PC-9 (cell line): ENCODE results near the gene TBXT. TPM values are rescaled to one million over a fixed set of nuclear protein-coding genes. Genes with fewer than 3 reads are reported as not detected.

Source experiments
- BruUV-seq: library from RNA; stranded (reverse); fragments of 400-500 nt; replicated peaks from 2 replicates; lab custom pipeline; 2021; lab: Mats Ljungman, UMichigan
- CTCF ChIA-PET: fragments of 300-600 bp; sonication (Branson Sonifier 250); formaldehyde crosslinking; loops from one replicate; lab custom pipeline; 2022; ENCODE audit warnings: antibody characterized with exemption; lab: Charles Lee
- POLR2A ChIA-PET: fragments of 300-600 bp; sonication (Branson Sonifier 250); formaldehyde crosslinking; loops from one replicate; lab custom pipeline; 2022; ENCODE audit warnings: antibody characterized with exemption; ENCODE audit not compliant: unreplicated experiment; lab: Charles Lee
- DNase-seq, 2 experiments: peaks; one replicate each; pipeline versions ENCODE4 v3.0.0 to v3.0.0-alpha.2; 2015 to 2022; ENCODE audit warnings: mixed read lengths in 1 of 2
- H2AFZ ChIP-seq: fragments of 200-600 bp; sonication (generic); 2 replicates; pipeline ENCODE4 v1.8.1; 2017; ENCODE audit warnings: antibody characterized with exemption
- H3F3A ChIP-seq: fragments of 200-600 bp; sonication (generic); 2 replicates; pipeline ENCODE4 v1.8.1; 2017; ENCODE audit warnings: antibody characterized with exemption, mild to moderate bottlenecking, low read depth; ENCODE audit not compliant: insufficient read depth
- H3K27ac ChIP-seq: fragments of 200-600 bp; sonication (generic); 2 replicates; pipeline ENCODE4 v1.6.1; 2016; ENCODE audit warnings: mixed run types
- H3K27me3 ChIP-seq: fragments of 200-600 bp; sonication (generic); 2 replicates; pipeline ENCODE4 v1.6.1; 2016; ENCODE audit warnings: low read depth, mixed run types; ENCODE audit not compliant: insufficient read depth
- H3K36me3 ChIP-seq: fragments of 200-600 bp; sonication (generic); 2 replicates; pipeline ENCODE4 v1.6.1; 2016; ENCODE audit warnings: low read depth, mixed run types
- H3K4me1 ChIP-seq: fragments of 200-600 bp; sonication (generic); replicated peaks from 2 replicates; pipeline ENCODE4 v1.6.1; 2016; ENCODE audit warnings: mixed run types; ENCODE audit not compliant: insufficient read depth
- H3K4me2 ChIP-seq: fragments of 200-600 bp; sonication (generic); 2 replicates; pipeline ENCODE4 v1.6.1; 2017; ENCODE audit warnings: mixed run types
- H3K4me3 ChIP-seq: fragments of 200-600 bp; sonication (generic); 2 replicates; pipeline ENCODE4 v1.6.1; 2016; ENCODE audit warnings: mixed run types
- H3K79me2 ChIP-seq: fragments of 200-600 bp; sonication (generic); 2 replicates; pipeline ENCODE4 v1.6.1; 2017; ENCODE audit warnings: low read depth, mixed run types
- H3K9me2 ChIP-seq: fragments of 200-600 bp; sonication (generic); 2 replicates; pipeline ENCODE4 v1.8.1; 2017; ENCODE audit warnings: mild to moderate bottlenecking; ENCODE audit not compliant: insufficient read depth
- H3K9me3 ChIP-seq: fragments of 200-600 bp; sonication (generic); 2 replicates; pipeline ENCODE4 v1.8.1; 2016; ENCODE audit warnings: low read depth; ENCODE audit not compliant: insufficient read depth
- H4K20me1 ChIP-seq: fragments of 200-600 bp; sonication (generic); 2 replicates; pipeline ENCODE4 v1.8.1; 2017; ENCODE audit not compliant: insufficient read depth
- EZH2 ChIP-seq: fragments of 200-600 bp; sonication (generic); IDR thresholded peaks from 2 replicates; pipeline ENCODE4 v1.8.0; 2017; ENCODE audit warnings: antibody characterized with exemption, low read depth
- intact Hi-C: fragments of 100-400 bp; cut with micrococcal nuclease; formaldehyde crosslinking; loops from one replicate; pipeline ENCODE4 v1.10.0; 2022; ENCODE audit not compliant: unreplicated experiment
- total RNA-seq: library from RNA; stranded (reverse); gene quantifications from 2 replicates; pipeline ENCODE4 v1.2.3, GENCODE V29; 2021
- TF ChIP-seq, protein P1 (sequence below): fragments of 200-600 bp; sonication (generic); conservative IDR thresholded peaks from 2 replicates; pipeline ENCODE4 v1.6.1; 2017; ENCODE audit warnings: mixed run types, antibody characterized with exemption, mild to moderate bottlenecking, moderate library complexity

TBXT gene
- total RNA-seq, 1 experiment from 2014 or later: not detected

DNA sequence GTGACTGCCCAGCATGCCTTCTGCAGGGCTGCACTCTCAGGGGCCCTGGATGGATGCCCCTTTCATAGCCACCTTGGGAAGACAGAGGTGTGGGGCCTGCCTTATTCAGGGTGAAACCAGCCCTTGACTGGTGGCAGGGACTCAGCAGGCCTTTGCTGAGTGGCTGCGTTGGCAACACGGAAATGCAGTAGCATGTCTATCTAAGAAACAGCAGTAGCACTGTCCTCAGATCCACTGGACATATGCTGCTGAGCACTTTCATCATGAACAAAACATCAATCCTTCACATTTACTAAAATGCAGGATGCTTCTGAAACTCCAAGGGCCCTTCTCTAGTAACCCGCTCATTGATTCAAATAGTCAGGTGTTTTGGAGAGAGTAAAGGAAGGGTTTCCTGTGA is 4.9 kb upstream of the TBXT start:
- Histone ChIP-seq H4K20me1 (no peaks in the 10 kb centered on the region), H3K9me3 (no peaks in the 10 kb centered on the region), H3K4me3 (no peak overlapping the region), H3K9me2 (no peaks in the 10 kb centered on the region), H3K4me2 (no peak overlapping the region), H3K36me3 (no peaks in the 10 kb centered on the region), H3K27me3 (peaks cover 60% of the 10 kb centered on the region), H3K79me2 (no peaks in the 10 kb centered on the region), H2AFZ (no peak overlapping the region), H3K4me1 (no peaks in the 10 kb centered on the region), H3F3A (no peaks in the 10 kb centered on the region), H3K27ac (no peak overlapping the region)
- CTCF ChIA-PET: no interaction called here
- intact Hi-C loops: no loop called here
- no peak for DNase-seq
- no TSS peak for BruUV-seq
- POLR2A ChIA-PET: no interaction called here
- TF ChIP-seq, protein P1, sequence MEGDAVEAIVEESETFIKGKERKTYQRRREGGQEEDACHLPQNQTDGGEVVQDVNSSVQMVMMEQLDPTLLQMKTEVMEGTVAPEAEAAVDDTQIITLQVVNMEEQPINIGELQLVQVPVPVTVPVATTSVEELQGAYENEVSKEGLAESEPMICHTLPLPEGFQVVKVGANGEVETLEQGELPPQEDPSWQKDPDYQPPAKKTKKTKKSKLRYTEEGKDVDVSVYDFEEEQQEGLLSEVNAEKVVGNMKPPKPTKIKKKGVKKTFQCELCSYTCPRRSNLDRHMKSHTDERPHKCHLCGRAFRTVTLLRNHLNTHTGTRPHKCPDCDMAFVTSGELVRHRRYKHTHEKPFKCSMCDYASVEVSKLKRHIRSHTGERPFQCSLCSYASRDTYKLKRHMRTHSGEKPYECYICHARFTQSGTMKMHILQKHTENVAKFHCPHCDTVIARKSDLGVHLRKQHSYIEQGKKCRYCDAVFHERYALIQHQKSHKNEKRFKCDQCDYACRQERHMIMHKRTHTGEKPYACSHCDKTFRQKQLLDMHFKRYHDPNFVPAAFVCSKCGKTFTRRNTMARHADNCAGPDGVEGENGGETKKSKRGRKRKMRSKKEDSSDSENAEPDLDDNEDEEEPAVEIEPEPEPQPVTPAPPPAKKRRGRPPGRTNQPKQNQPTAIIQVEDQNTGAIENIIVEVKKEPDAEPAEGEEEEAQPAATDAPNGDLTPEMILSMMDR: no peak
- no peak for TF ChIP-seq EZH2

DNA sequence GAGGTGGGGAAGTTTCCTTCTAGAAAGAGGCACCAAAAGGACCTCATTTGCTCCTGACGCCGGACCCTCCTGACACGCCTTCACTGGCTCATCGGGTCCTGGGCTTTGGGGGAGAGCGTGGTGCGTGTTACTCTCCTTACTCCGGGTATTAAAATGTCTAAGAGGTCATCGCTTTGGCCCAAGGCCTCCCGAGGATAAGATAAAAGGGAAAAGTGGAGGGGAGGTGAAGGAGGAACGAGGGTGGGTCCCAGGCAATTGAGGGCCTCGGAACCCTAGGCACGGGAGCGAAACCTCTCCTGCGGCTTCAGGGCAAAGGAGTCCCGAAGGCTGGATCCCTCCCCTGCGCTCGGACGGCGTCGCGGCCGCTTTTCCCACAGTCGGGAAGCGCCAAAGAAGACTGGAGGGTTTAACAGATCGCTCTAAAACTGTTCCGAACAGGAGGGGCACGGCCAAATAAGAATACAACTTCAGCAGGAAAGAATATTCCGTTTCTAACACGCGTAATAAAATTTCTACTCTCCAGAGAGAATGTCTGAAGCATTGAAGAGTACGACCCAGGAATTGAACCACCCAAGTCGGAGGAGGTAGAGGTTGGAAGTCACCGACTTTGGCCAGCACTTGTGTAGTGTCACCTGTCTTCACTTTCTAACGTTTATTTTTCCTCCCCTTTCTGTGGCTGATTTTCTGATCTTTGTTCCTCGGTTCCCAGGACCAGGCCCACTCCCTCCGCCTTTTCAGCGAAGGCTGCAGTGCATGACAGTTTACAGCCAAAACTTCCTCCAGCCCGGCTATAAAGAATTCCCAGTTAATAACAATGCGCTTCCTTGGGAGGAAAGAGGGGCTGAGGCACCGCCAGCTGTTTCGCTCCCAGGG is 2.1 kb upstream of the TBXT start:
- Histone ChIP-seq H3K27ac (no peak overlapping the region), H4K20me1 (no peaks in the 10 kb centered on the region), H3K4me2 (no peak overlapping the region), H3K36me3 (no peaks in the 10 kb centered on the region), H3K79me2 (no peaks in the 10 kb centered on the region), H3K4me1 (no peaks in the 10 kb centered on the region), H3K4me3 (no peak overlapping the region), H2AFZ (no peak overlapping the region), H3K9me2 (no peaks in the 10 kb centered on the region), H3K9me3 (no peaks in the 10 kb centered on the region), H3K27me3 (peaks cover 69% of the 10 kb centered on the region), H3F3A (no peaks in the 10 kb centered on the region)
- intact Hi-C loops: no loop called here
- BruUV-seq: no TSS peak
- no peak for TF ChIP-seq EZH2
- TF ChIP-seq, protein P1: no peak
- CTCF ChIA-PET: no interaction called here
- POLR2A ChIA-PET: no interaction called here
- DNase-seq: no peak

DNA sequence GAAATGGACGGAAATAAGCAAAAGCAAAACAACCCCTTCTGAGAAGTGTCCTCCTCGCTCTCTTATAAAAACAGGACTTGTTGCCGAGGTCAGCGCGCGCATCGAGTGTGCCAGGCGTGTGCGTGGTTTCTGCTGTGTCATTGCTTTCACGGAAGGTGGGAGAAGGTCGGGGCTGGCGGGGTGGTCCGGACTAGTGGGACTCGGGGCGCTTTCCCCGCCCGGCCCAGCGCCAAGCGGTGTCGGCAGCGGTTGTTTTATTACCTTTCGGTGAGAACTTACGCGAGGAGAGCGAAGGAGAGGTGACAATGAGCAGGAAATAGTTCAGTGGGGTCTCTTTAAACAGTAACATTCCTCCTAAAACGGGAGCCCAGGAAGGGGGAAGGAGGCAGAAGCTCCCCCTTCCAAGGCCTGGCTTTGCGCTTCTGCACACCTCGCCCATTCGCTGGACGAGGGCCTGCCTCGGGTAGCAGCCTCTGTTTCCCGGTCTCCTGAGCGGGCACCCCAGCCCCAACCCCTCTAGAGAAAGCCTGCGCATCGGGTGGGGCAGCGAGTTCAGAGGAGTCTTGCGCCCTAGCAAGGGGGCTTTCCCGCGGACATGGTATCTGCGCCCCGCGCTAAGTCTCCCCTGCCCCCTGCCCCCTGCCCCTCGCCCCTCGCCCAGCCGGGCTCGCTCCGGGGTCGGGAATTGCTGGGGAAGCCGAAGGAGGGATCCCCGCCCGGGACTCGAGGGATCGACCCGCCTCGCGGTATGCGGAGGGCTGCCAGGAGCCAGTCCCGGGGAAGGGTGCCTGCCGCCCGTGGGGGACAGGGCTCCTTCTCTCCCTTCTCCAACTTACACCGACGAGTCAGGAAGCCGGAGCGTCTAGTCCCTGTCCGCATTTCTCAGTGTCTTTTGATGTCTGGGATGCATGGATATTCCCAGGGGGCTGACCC is 1.2 kb upstream of the TBXT start:
- Histone ChIP-seq H3K4me2 (no peak overlapping the region), H2AFZ (no peak overlapping the region), H4K20me1 (no peaks in the 10 kb centered on the region), H3K27me3 (peaks cover 74% of the 10 kb centered on the region), H3F3A (no peaks in the 10 kb centered on the region), H3K79me2 (no peaks in the 10 kb centered on the region), H3K9me3 (no peaks in the 10 kb centered on the region), H3K4me1 (no peaks in the 10 kb centered on the region), H3K27ac (no peak overlapping the region), H3K36me3 (no peaks in the 10 kb centered on the region), H3K4me3 (no peak overlapping the region), H3K9me2 (no peaks in the 10 kb centered on the region)
- TF ChIP-seq, protein P1: no peak
- TF ChIP-seq EZH2: no peak
- POLR2A ChIA-PET: no interaction called here
- DNase-seq: no peak
- intact Hi-C loops: no loop called here
- CTCF ChIA-PET: no interaction called here
- BruUV-seq: no TSS peak
